GM18498 (cell line): Measurements from ENCODE around the gene MIB2.

Experiments used
- ATAC-seq: cut with Tn5 transposase; IDR thresholded peaks from one replicate; pipeline ENCODE4 v1.9.1; 2021; ENCODE audit warnings: mild to moderate bottlenecking, moderate library complexity; ENCODE audit not compliant: unreplicated experiment

MIB2 gene

GRCh38 chr1:1598051-1598719, 17.1 kb upstream of the MIB2 start:
- no peak for ATAC-seq

GRCh38 chr1:1598720-1599029, 16.6 kb upstream of the MIB2 start:
- ATAC-seq = no peak

- ATAC-seq = no peak
Measured at GRCh38 chr1:1599030-1599934, 16.0 kb upstream of the MIB2 start.

- ATAC-seq = no peak
Measured at GRCh38 chr1:1599935-1600860, 15.1 kb upstream of the MIB2 start, which contains the start of gene FNDC10. FNDC10 (minus strand) TSS chr1:1600135; CDS start chr1:1600015, 120 bp downstream.

GRCh38 chr1:1600861-1601563, 14.3 kb upstream of the MIB2 start:
- no peak for ATAC-seq

- ATAC-seq = no peak
Measured at GRCh38 chr1:1601564-1602303, 13.6 kb upstream of the MIB2 start.

GRCh38 chr1:1602304-1602967, 12.9 kb upstream of the MIB2 start:
- ATAC-seq = no peak

GRCh38 chr1:1602968-1603506, 12.3 kb upstream of the MIB2 start:
- ATAC-seq = no peak

- ATAC-seq = no peak
Measured at GRCh38 chr1:1603671-1604373, 11.5 kb upstream of the MIB2 start.

GRCh38 chr1:1604374-1605033, 10.8 kb upstream of the MIB2 start:
- no peak for ATAC-seq

- ATAC-seq = no peak
Measured at GRCh38 chr1:1605034-1605591, 10.2 kb upstream of the MIB2 start.

GRCh38 chr1:1605724-1606123, 9.6 kb upstream of the MIB2 start:
- no peak for ATAC-seq

- no peak for ATAC-seq
Measured at GRCh38 chr1:1606232-1606631, 9.1 kb upstream of the MIB2 start.

- no peak for ATAC-seq
Measured at GRCh38 chr1:1609822-1610485, 5.3 kb upstream of the MIB2 start.

- no peak for ATAC-seq
Measured at GRCh38 chr1:1610796-1611195, 4.5 kb upstream of the MIB2 start.

GRCh38 chr1:1612104-1612400, 3.2 kb upstream of the MIB2 start:
- no peak for ATAC-seq

GRCh38 chr1:1613509-1614082, 1.7 kb upstream of the MIB2 start:
- ATAC-seq = no peak
